HepG2 (cell line): ENCODE data around the gene NDUFB10. TPM values are rescaled to one million over a fixed set of nuclear protein-coding genes. Genes with fewer than 3 reads are reported as not detected.

Experiments used
- ATAC-seq: fragments of 200-7000 bp; cut with Tn5 transposase; 3 replicates; pipeline ENCODE4 v1.9.1; 2020; ENCODE audit warnings: mild to moderate bottlenecking, moderate library complexity
- BruUV-seq: library from RNA; stranded (reverse); fragments of 400-500 nt; replicated peaks from 2 replicates; lab custom pipeline; 2021; lab: Mats Ljungman, UMichigan
- CTCF ChIA-PET: fragments of 300-600 bp; formaldehyde crosslinking; extraction: SDS; loops from one replicate; lab custom pipeline; 2021; ENCODE audit warnings: low total read pairs, inconsistent platforms, low intra/inter-chr PET ratio; lab: Yijun Ruan, JAX
- POLR2A ChIA-PET: fragments of 350-600 bp; sonication (Branson Sonifier 250); formaldehyde crosslinking; loops from one replicate; lab custom pipeline; 2020; ENCODE audit warnings: antibody characterized with exemption, inconsistent platforms; lab: Yijun Ruan, JAX
- DNase-seq: peaks from one replicate; pipeline ENCODE4 v3.0.0-alpha.2; 2015; ENCODE audit warnings: low spot score
- FAIRE-seq: peaks from 3 replicates; lab custom pipeline; 2011; peaks lifted over from hg19 to GRCh38; lab: Jason Lieb, UNC
- H2AFZ ChIP-seq: one replicate; pipeline ENCODE4 v1.6.1; 2011; ENCODE audit warnings: low read length, inconsistent platforms
- H3K27ac ChIP-seq: fragments of 300-600 bp; 3 replicates; pipeline ENCODE4 v1.8.0; 2011; ENCODE audit warnings: mixed run types, mild to moderate bottlenecking, mixed read lengths, low read length, inconsistent platforms; ENCODE audit not compliant: insufficient read depth; ENCODE audit errors: extremely low read length
- H3K27me3 ChIP-seq, 2 experiments: fragments of 200-600 bp in 1 of 2; 2 replicates in 1 of 2; 3 replicates in 1 of 2; pipeline versions ENCODE4 v1.6.0 to v1.8.0; 2011; ENCODE audit warnings: low read length in 2 of 2, mild to moderate bottlenecking in 2 of 2, moderate library complexity in 2 of 2, inconsistent platforms in 1 of 2; ENCODE audit not compliant: insufficient read depth in 2 of 2, control insufficient read depth in 1 of 2
- H3K36me3 ChIP-seq, 2 experiments: fragments of 200-600 bp in 1 of 2; replicated peaks in 1 of 2; 2 replicates in 1 of 2; 3 replicates in 1 of 2; pipeline versions ENCODE4 v1.5.1 to v1.8.0; 2011; ENCODE audit warnings: low read length in 2 of 2, inconsistent platforms in 1 of 2; ENCODE audit not compliant: insufficient read depth in 2 of 2, control insufficient read depth in 1 of 2
- H3K4me1 ChIP-seq: 2 replicates; pipeline ENCODE4 v1.5.1; 2012; ENCODE audit warnings: low read length, inconsistent platforms; ENCODE audit not compliant: insufficient read depth
- H3K4me2 ChIP-seq: 2 replicates; pipeline ENCODE4 v1.6.0; 2011; ENCODE audit warnings: low read depth, low read length, inconsistent platforms
- H3K4me3 ChIP-seq, 3 experiments: fragments of 200-600 bp in 1 of 3; sonication (generic), shearing (Covaris generic) in 1 of 3; replicated peaks in 1 of 3; 2 replicates each; pipeline ENCODE4 v1.5.1; 2011 to 2016; ENCODE audit warnings: low read length in 3 of 3, inconsistent platforms in 2 of 3, low read depth in 2 of 3, mild to moderate bottlenecking in 2 of 3, control low read depth in 1 of 3, mixed read lengths in 1 of 3; ENCODE audit not compliant: insufficient read depth in 1 of 3
- H3K79me2 ChIP-seq: one replicate; pipeline ENCODE4 v1.6.1; 2011; ENCODE audit warnings: low read length, inconsistent platforms; ENCODE audit not compliant: insufficient read depth
- H3K9ac ChIP-seq: 2 replicates; pipeline ENCODE4 v1.6.0; 2011; ENCODE audit warnings: mild to moderate bottlenecking, low read depth, low read length, inconsistent platforms; ENCODE audit not compliant: insufficient read depth
- H3K9me3 ChIP-seq: 2 replicates; pipeline ENCODE4 v1.5.1; 2012; ENCODE audit warnings: mild to moderate bottlenecking, low read length
- H4K20me1 ChIP-seq: 2 replicates; pipeline ENCODE4 v1.6.0; 2011; ENCODE audit warnings: inconsistent platforms, mild to moderate bottlenecking, low read length, moderate library complexity; ENCODE audit not compliant: insufficient read depth
- AKNA ChIP-seq: sonication (generic); formaldehyde crosslinking; IDR thresholded peaks from 2 replicates; pipeline ENCODE4 v1.4.0; 2020; ENCODE audit warnings: missing genetic modification reagents, borderline replicate concordance
- ARHGAP35 ChIP-seq: sonication (generic); formaldehyde crosslinking; IDR thresholded peaks from 2 replicates; pipeline ENCODE4 v1.9.0; 2022; ENCODE audit warnings: mild to moderate bottlenecking, inconsistent platforms, moderate library complexity, missing genetic modification reagents, borderline replicate concordance
- BCL3 ChIP-seq: sonication (generic); formaldehyde crosslinking; IDR thresholded peaks from 2 replicates; pipeline ENCODE4 v1.5.1; 2020; ENCODE audit warnings: mild to moderate bottlenecking, missing genetic modification reagents, moderate library complexity
- E2F2 ChIP-seq: sonication (generic); formaldehyde crosslinking; IDR thresholded peaks from 2 replicates; pipeline ENCODE4 v1.4.0; 2020; ENCODE audit warnings: missing genetic modification reagents, borderline replicate concordance
- EP300 ChIP-seq, 3 experiments: sonication (generic) in 1 of 3; formaldehyde crosslinking in 1 of 3; IDR thresholded peaks; 2 replicates each; pipeline versions ENCODE4 v1.5.1 to v1.6.1; 2011 to 2020; ENCODE audit warnings: low read depth in 2 of 3, low read length in 2 of 3, borderline replicate concordance in 1 of 3, improper control_type of control experiment in 1 of 3, mild to moderate bottlenecking in 1 of 3, missing genetic modification reagents in 1 of 3, moderate library complexity in 1 of 3
- HIVEP1 ChIP-seq: sonication (generic); formaldehyde crosslinking; IDR thresholded peaks from 2 replicates; pipeline ENCODE4 v1.4.0; 2020; ENCODE audit warnings: mild to moderate bottlenecking, missing genetic modification reagents
- HNF4A ChIP-seq: sonication (generic); formaldehyde crosslinking; IDR thresholded peaks from 2 replicates; pipeline ENCODE4 v1.4.0; 2020; ENCODE audit warnings: missing genetic modification reagents
- MTA3 ChIP-seq: sonication (generic); formaldehyde crosslinking; IDR thresholded peaks from 2 replicates; pipeline ENCODE4 v1.4.0; 2020; ENCODE audit warnings: missing genetic modification reagents
- MXD3 ChIP-seq: IDR thresholded peaks from 2 replicates; pipeline ENCODE4 v1.6.1; 2016; ENCODE audit warnings: mild to moderate bottlenecking, missing biosample characterization, missing genetic modification reagents
- TRIM22 ChIP-seq: fragments of 450-650 bp; IDR thresholded peaks from 2 replicates; pipeline ENCODE4 v1.6.1; 2017
- ZNF17 ChIP-seq: sonication (generic); formaldehyde crosslinking; IDR thresholded peaks from 2 replicates; pipeline ENCODE4 v1.5.0; 2020; ENCODE audit warnings: mild to moderate bottlenecking, missing genetic modification reagents
- ZNF644 ChIP-seq: IDR thresholded peaks from 2 replicates; pipeline ENCODE4 v1.6.1; 2016; ENCODE audit warnings: low read depth
- ZSCAN20 ChIP-seq: sonication (generic); formaldehyde crosslinking; IDR thresholded peaks from 2 replicates; pipeline ENCODE4 v1.4.0; 2020; ENCODE audit warnings: missing genetic modification reagents, mild to moderate bottlenecking, borderline replicate concordance
- WGBS: methylation state at CpG from one replicate; pipeline ENCODE4 v1.1.6; 2017; ENCODE audit warnings: low lambda C conversion rate; 5-methylcytosine and 5-hydroxymethylcytosine counted together
- in situ Hi-C: cut with HindIII; loops from 2 replicates; pipeline ENCODE4 v1.10.0; 2017; ENCODE audit warnings: low pct_unique_long_range_greater_than_20kb; ENCODE audit not compliant: extremely low pct_ligation_motif_present
- intact Hi-C: fragments of 100-400 bp; cut with micrococcal nuclease; formaldehyde crosslinking; loops from one replicate; pipeline ENCODE4 v1.10.0; 2022; ENCODE audit not compliant: unreplicated experiment
- polyA plus RNA-seq, 8 experiments: library from polyadenylated mRNA; depleted of rRNA in 3 of 8; stranded (reverse) in 7 of 8; unstranded in 1 of 8; fragments of >200 nt; fragmentation: Illumina TruSeq in 4 of 8; extraction: Trizol in 4 of 8; gene quantifications; 2 replicates each; pipeline versions ENCODE4 v1.2.1 to v1.2.3, GENCODE V29; 2011 to 2016; ENCODE audit warnings: low read depth in 4 of 8, missing spikeins in 1 of 8, mixed read lengths in 1 of 8; ENCODE audit not compliant: insufficient read depth in 1 of 8
- total RNA-seq, 5 experiments: library from RNA; depleted of rRNA; stranded (reverse); fragments of >200 nt; fragmentation: Illumina TruSeq; extraction: Trizol; gene quantifications; 2 replicates each; pipeline ENCODE4 v1.2.3, GENCODE V29; 2016; ENCODE audit warnings: low read depth in 1 of 5

The NDUFB10 gene
- total and polyA plus RNA-seq, 2 of the 13 experiments (the other 11 are each of a cell fraction or from before 2014, with no cell fraction given) = 68.6 to 157 TPM

- ChIA-PET POLR2A (interaction anchor here (0.9 to 2.8 kb wide), 6 partner anchors 9 to 152 kb away, joined by 3 to 27 read pairs (median 9); partner anchors contain the start of genes RPS2 and TRAF7), CTCF (interaction anchor here (1.8 kb wide), 1 partner anchor 139 kb away, joined by 6 read pairs; no protein-coding TSS in a partner anchor)
- no peak overlapping the region for H3K4me2 ChIP-seq
- intact Hi-C loops (no loop called here), in situ Hi-C loops (no loop called here)
- WGBS = 94% methylated on average over 30 of the region's 47 CpGs
- no peak for FAIRE-seq
- H3K9me3 ChIP-seq = no peaks in the 10 kb centered on the region
- DNase-seq = no peak
- H3K27me3 ChIP-seq = no peaks in the 10 kb centered on the region
- peaks cover 8% of the 10 kb centered on the region; the same call in 1 of the 2 replicates for H4K20me1 ChIP-seq
- peaks cover 33% of the 10 kb centered on the region for H3K4me1 ChIP-seq
- H3K4me3 ChIP-seq = no peak overlapping the region
- peaks cover 27% of the 10 kb centered on the region for H3K79me2 ChIP-seq
- BruUV-seq = no TSS peak
- ATAC-seq = no peak
- H3K36me3 ChIP-seq = peaks cover 29 to 45% of the 10 kb centered on the region in 2 experiments
- H3K9ac ChIP-seq = no peak overlapping the region
- no peak overlapping the region for H3K27ac ChIP-seq
- H2AFZ ChIP-seq = no peak overlapping the region
- no peak for TF ChIP-seq EP300 (IDR thresholded peaks at IDR 0.05; ENCODE audit: low read depth in 2 of 2, low read length in 2 of 2)
- TF ChIP-seq EP300 (CRISPR knock-in tag; IDR thresholded peaks at IDR 0.05; ENCODE audit: borderline replicate concordance) = no peak
- TF ChIP-seq TRIM22 = no peak
- no peak for TF ChIP-seq MTA3 (CRISPR knock-in tag)
- no peak for TF ChIP-seq E2F2 (CRISPR knock-in tag)
- no peak for TF ChIP-seq HNF4A (CRISPR knock-in tag)
- TF ChIP-seq ZNF17 (CRISPR knock-in tag) = no peak
- no peak for TF ChIP-seq ARHGAP35
- no peak for TF ChIP-seq ZNF644
- no peak for TF ChIP-seq MXD3 (CRISPR knock-in tag)
- no peak for TF ChIP-seq BCL3
- TF ChIP-seq ZSCAN20 (CRISPR knock-in tag) = no peak
- TF ChIP-seq AKNA = no peak
- no peak for TF ChIP-seq HIVEP1 (CRISPR knock-in tag)
Measured at GRCh38 chr16:2002406-2003230, 43.3 kb downstream of the NDUFB10 start.
